ENCODE results near the gene MACROD2. TPM values are rescaled to one million over a fixed set of nuclear protein-coding genes. Genes with fewer than 3 reads are reported as not detected.

MACROD2 gene
- total and polyA plus RNA-seq, 8 donors: 0.78 to 31.3 (median 10.9) TPM; not detected in 1

DNA sequence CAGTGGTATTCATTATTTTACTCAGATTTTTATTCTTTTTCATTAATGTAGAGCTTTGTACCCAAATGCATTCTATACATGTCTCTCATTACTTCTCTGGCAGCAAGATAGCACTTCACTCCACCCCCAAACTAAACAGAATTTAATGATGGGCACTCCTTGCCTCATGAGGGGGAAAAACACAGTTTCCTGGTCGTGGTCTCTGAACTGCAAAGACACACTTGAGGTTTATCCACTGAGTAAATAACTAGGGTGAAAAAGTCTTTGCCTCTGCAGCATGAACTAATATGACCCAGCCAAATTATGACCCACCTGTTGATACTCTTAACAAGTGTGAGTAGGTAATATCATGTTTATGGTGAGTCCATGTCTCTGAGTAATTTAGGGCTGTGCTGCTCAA is 1127.3 kb downstream of the MACROD2 start:
- no peaks in the 10 kb centered on the region for H3K9me3 ChIP-seq
- WGBS, 5 donors: 20 to 48% (median 31%) methylated on average over 1 of the region's 1 CpG
- peaks cover 0 to 4% (median 0%) of the 10 kb centered on the region in 4 donors for H3K4me1 ChIP-seq
- no peak for DNase-seq
- no peaks in the 10 kb centered on the region for H3K27me3 ChIP-seq
- TF ChIP-seq, protein P1, sequence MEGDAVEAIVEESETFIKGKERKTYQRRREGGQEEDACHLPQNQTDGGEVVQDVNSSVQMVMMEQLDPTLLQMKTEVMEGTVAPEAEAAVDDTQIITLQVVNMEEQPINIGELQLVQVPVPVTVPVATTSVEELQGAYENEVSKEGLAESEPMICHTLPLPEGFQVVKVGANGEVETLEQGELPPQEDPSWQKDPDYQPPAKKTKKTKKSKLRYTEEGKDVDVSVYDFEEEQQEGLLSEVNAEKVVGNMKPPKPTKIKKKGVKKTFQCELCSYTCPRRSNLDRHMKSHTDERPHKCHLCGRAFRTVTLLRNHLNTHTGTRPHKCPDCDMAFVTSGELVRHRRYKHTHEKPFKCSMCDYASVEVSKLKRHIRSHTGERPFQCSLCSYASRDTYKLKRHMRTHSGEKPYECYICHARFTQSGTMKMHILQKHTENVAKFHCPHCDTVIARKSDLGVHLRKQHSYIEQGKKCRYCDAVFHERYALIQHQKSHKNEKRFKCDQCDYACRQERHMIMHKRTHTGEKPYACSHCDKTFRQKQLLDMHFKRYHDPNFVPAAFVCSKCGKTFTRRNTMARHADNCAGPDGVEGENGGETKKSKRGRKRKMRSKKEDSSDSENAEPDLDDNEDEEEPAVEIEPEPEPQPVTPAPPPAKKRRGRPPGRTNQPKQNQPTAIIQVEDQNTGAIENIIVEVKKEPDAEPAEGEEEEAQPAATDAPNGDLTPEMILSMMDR (IDR thresholded peaks at IDR 0.05): no peak
- TF ChIP-seq POLR2AphosphoS5 (IDR thresholded peaks at IDR 0.05) (no peak), EP300 (IDR thresholded peaks at IDR 0.05) (no peak), POLR2A (IDR thresholded peaks at IDR 0.05) (no peak)
- no peak overlapping the region for H3K27ac ChIP-seq
- H3K4me3 ChIP-seq: no peak overlapping the region
- H3K36me3 ChIP-seq: no peaks in the 10 kb centered on the region
- intact Hi-C loops (cut with DNase I; ENCODE audit: low total_unique reads): no loop called here

DNA sequence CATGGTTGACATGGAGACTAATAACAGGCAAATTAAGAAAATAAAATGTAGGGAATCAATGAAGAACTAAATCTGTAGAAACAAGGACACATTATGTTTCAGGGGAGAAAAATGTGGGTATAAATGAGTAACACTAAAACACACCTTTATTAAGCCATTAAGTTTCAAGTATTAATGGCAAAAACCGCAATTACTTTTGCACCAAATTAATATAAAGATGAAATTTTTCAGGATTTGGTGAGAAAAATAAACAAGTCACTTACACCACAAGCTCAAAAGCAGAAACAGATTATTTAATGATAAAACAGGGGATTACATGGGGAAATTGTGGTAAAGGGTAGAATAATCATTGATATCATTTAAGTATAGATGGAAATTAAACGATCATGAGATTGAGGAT is 1135.9 kb downstream of the MACROD2 start:
- intact Hi-C loops (cut with DNase I; ENCODE audit: low total_unique reads): no loop called here
- H3K27ac ChIP-seq: no peak overlapping the region
- no peaks in the 10 kb centered on the region for H3K9me3 ChIP-seq
- no peaks in the 10 kb centered on the region for H3K36me3 ChIP-seq
- TF ChIP-seq, protein P1 (IDR thresholded peaks at IDR 0.05): no peak
- no peak for TF ChIP-seq POLR2A (IDR thresholded peaks at IDR 0.05)
- no peak for TF ChIP-seq POLR2AphosphoS5 (IDR thresholded peaks at IDR 0.05)
- TF ChIP-seq EP300 (IDR thresholded peaks at IDR 0.05): no peak
- WGBS, 5 donors: 76 to 90% (median 88%) methylated on average over 2 of the region's 2 CpGs
- H3K4me1 ChIP-seq: no peaks in the 10 kb centered on the region
- no peak for DNase-seq
- H3K4me3 ChIP-seq: no peak overlapping the region
- H3K27me3 ChIP-seq: no peaks in the 10 kb centered on the region

DNA sequence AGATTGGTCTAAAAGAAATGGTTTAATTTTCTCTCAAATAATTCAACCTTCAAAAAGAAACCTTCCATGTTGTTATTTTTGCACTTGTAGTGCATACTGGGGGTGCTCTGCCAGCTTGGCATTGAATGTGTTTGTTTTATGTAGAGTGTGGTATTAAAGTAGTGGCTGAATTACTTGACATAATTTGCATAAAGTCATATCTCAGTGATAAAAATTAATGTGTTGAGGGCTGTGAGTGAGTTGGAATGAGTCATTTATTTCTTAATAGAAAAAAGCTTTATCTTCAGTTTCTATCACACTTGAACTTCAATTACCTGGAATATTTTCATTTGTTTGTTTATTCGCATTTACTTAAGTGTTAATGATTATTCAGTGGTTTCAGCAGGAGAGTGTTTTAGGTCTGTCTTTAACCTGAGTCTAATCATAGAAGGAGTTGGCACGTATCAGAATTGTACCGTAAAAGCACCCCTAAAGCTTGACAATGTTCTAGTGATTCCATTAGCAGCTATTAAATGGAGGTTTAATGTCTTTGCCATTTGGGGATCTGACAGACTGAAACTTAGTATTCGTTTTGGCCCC is 1143.3 kb downstream of the MACROD2 start:
- TF ChIP-seq POLR2AphosphoS5 (IDR thresholded peaks at IDR 0.05) (peak in 1 of 3 donors; percentile 8), POLR2A (IDR thresholded peaks at IDR 0.05) (no peak), EP300 (IDR thresholded peaks at IDR 0.05) (no peak)
- TF ChIP-seq, protein P1 (IDR thresholded peaks at IDR 0.05): no peak
- 24 to 69% (median 41%) methylated on average over 4 of the region's 4 CpGs for WGBS, 5 donors
- Histone ChIP-seq H3K36me3 (no peaks in the 10 kb centered on the region), H3K4me1 (peaks cover 0 to 25% (median 14%) of the 10 kb centered on the region in 4 donors), H3K4me3 (no peak overlapping the region), H3K27me3 (no peaks in the 10 kb centered on the region), H3K9me3 (no peaks in the 10 kb centered on the region), H3K27ac (peak overlapping the region in 4 of 5 donors; percentile 22 to 61 (median 52))
- DNase-seq: peak in 1 of 2 donors; percentile 61
- intact Hi-C loops (cut with DNase I; ENCODE audit: low total_unique reads): no loop called here

DNA sequence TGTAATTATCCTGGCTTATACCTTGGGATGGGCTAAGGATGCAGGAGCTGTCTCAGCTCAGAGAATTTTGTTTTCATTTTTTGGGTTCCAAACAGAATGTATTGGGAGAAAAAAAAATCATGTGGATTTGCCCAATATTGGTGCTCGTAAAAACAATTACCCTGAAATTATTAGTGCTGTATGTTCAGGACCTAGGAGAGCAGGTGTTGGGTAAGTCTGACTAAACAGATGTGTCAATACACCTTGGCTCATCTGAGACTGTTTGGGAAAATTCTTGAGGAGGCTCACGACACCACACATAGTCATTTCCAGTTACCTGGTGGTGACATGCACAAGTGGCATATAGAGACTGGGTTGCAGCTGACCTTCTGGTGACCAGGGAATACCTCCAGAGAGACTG is 1144.2 kb downstream of the MACROD2 start:
- H3K4me3 ChIP-seq: no peak overlapping the region
- 82 to 91% (median 86%) methylated on average over 2 of the region's 2 CpGs for WGBS, 5 donors
- intact Hi-C loops (cut with DNase I; ENCODE audit: low total_unique reads): no loop called here
- no peak for DNase-seq
- H3K36me3 ChIP-seq: no peaks in the 10 kb centered on the region
- peak overlapping the region in 3 of 5 donors; percentile 56 to 61 (median 56) for H3K27ac ChIP-seq
- TF ChIP-seq POLR2AphosphoS5 (IDR thresholded peaks at IDR 0.05): no peak
- TF ChIP-seq EP300 (IDR thresholded peaks at IDR 0.05): no peak
- TF ChIP-seq, protein P1 (IDR thresholded peaks at IDR 0.05): no peak
- TF ChIP-seq POLR2A (IDR thresholded peaks at IDR 0.05): no peak
- H3K9me3 ChIP-seq: no peaks in the 10 kb centered on the region
- no peaks in the 10 kb centered on the region for H3K27me3 ChIP-seq
- peaks cover 0 to 27% (median 15%) of the 10 kb centered on the region in 4 donors for H3K4me1 ChIP-seq
